ENCODE results near the gene CLEC14A.

DNA sequence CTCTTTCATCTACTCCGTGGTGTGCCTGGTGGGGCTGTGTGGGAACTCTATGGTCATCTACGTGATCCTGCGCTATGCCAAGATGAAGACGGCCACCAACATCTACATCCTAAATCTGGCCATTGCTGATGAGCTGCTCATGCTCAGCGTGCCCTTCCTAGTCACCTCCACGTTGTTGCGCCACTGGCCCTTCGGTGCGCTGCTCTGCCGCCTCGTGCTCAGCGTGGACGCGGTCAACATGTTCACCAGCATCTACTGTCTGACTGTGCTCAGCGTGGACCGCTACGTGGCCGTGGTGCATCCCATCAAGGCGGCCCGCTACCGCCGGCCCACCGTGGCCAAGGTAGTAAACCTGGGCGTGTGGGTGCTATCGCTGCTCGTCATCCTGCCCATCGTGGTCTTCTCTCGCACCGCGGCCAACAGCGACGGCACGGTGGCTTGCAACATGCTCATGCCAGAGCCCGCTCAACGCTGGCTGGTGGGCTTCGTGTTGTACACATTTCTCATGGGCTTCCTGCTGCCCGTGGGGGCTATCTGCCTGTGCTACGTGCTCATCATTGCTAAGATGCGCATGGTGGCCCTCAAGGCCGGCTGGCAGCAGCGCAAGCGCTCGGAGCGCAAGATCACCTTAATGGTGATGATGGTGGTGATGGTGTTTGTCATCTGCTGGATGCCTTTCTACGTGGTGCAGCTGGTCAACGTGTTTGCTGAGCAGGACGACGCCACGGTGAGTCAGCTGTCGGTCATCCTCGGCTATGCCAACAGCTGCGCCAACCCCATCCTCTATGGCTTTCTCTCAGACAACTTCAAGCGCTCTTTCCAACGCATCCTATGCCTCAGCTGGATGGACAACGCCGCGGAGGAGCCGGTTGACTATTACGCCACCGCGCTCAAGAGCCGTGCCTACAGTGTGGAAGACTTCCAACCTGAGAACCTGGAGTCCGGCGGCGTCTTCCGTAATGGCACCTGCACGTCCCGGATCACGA is 46.0 kb downstream of the CLEC14A start:
- TF ChIP-seq YY1 (IDR thresholded peaks at IDR 0.05; ENCODE audit: low read depth): no peak
- TF ChIP-seq POLR2AphosphoS5 (IDR thresholded peaks at IDR 0.05; ENCODE audit: low read depth, low read length): no peak
- TF ChIP-seq, protein P1, sequence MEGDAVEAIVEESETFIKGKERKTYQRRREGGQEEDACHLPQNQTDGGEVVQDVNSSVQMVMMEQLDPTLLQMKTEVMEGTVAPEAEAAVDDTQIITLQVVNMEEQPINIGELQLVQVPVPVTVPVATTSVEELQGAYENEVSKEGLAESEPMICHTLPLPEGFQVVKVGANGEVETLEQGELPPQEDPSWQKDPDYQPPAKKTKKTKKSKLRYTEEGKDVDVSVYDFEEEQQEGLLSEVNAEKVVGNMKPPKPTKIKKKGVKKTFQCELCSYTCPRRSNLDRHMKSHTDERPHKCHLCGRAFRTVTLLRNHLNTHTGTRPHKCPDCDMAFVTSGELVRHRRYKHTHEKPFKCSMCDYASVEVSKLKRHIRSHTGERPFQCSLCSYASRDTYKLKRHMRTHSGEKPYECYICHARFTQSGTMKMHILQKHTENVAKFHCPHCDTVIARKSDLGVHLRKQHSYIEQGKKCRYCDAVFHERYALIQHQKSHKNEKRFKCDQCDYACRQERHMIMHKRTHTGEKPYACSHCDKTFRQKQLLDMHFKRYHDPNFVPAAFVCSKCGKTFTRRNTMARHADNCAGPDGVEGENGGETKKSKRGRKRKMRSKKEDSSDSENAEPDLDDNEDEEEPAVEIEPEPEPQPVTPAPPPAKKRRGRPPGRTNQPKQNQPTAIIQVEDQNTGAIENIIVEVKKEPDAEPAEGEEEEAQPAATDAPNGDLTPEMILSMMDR (IDR thresholded peaks at IDR 0.05): no peak
- TF ChIP-seq FOXJ3 (CRISPR knock-in tag; IDR thresholded peaks at IDR 0.05): no peak
- TF ChIP-seq, protein P2, sequence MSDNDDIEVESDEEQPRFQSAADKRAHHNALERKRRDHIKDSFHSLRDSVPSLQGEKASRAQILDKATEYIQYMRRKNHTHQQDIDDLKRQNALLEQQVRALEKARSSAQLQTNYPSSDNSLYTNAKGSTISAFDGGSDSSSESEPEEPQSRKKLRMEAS (IDR thresholded peaks at IDR 0.05; ENCODE audit: low read depth): no peak
- TF ChIP-seq, protein P3, sequence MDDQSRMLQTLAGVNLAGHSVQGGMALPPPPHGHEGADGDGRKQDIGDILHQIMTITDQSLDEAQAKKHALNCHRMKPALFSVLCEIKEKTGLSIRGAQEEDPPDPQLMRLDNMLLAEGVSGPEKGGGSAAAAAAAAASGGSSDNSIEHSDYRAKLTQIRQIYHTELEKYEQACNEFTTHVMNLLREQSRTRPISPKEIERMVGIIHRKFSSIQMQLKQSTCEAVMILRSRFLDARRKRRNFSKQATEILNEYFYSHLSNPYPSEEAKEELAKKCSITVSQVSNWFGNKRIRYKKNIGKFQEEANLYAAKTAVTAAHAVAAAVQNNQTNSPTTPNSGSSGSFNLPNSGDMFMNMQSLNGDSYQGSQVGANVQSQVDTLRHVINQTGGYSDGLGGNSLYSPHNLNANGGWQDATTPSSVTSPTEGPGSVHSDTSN (IDR thresholded peaks at IDR 0.05): no peak
- no peak for TF ChIP-seq RXRA (IDR thresholded peaks at IDR 0.05; ENCODE audit: borderline replicate concordance, low read depth)
- no peak for TF ChIP-seq SIN3A (IDR thresholded peaks at IDR 0.05; ENCODE audit: borderline replicate concordance, low read depth, low read length)
- no peak for TF ChIP-seq SMC3 (IDR thresholded peaks at IDR 0.05; ENCODE audit: low read depth, low read length)
- no peak for TF ChIP-seq TAF1 (IDR thresholded peaks at IDR 0.05; ENCODE audit: borderline replicate concordance, low read depth, low read length)
- TF ChIP-seq RAD21 (IDR thresholded peaks at IDR 0.05; ENCODE audit: low read length): no peak
- TF ChIP-seq, protein P4, sequence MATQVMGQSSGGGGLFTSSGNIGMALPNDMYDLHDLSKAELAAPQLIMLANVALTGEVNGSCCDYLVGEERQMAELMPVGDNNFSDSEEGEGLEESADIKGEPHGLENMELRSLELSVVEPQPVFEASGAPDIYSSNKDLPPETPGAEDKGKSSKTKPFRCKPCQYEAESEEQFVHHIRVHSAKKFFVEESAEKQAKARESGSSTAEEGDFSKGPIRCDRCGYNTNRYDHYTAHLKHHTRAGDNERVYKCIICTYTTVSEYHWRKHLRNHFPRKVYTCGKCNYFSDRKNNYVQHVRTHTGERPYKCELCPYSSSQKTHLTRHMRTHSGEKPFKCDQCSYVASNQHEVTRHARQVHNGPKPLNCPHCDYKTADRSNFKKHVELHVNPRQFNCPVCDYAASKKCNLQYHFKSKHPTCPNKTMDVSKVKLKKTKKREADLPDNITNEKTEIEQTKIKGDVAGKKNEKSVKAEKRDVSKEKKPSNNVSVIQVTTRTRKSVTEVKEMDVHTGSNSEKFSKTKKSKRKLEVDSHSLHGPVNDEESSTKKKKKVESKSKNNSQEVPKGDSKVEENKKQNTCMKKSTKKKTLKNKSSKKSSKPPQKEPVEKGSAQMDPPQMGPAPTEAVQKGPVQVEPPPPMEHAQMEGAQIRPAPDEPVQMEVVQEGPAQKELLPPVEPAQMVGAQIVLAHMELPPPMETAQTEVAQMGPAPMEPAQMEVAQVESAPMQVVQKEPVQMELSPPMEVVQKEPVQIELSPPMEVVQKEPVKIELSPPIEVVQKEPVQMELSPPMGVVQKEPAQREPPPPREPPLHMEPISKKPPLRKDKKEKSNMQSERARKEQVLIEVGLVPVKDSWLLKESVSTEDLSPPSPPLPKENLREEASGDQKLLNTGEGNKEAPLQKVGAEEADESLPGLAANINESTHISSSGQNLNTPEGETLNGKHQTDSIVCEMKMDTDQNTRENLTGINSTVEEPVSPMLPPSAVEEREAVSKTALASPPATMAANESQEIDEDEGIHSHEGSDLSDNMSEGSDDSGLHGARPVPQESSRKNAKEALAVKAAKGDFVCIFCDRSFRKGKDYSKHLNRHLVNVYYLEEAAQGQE (IDR thresholded peaks at IDR 0.05; ENCODE audit: low read depth, low read length): no peak
- TF ChIP-seq NFIC (IDR thresholded peaks at IDR 0.05; ENCODE audit: borderline replicate concordance): no peak
- TF ChIP-seq, protein P5, sequence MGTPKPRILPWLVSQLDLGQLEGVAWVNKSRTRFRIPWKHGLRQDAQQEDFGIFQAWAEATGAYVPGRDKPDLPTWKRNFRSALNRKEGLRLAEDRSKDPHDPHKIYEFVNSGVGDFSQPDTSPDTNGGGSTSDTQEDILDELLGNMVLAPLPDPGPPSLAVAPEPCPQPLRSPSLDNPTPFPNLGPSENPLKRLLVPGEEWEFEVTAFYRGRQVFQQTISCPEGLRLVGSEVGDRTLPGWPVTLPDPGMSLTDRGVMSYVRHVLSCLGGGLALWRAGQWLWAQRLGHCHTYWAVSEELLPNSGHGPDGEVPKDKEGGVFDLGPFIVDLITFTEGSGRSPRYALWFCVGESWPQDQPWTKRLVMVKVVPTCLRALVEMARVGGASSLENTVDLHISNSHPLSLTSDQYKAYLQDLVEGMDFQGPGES (IDR thresholded peaks at IDR 0.05; ENCODE audit: low read depth, low read length): no peak

Measured in SK-N-SH (cell line).